HG03108 (cell line): Measurements from ENCODE around the gene NUTM2A.
"Not testable (repeated sequence)": the region's sequence is repeated elsewhere in the genome, so short reads cannot be mapped to it uniquely, and the experiment has no call there.

Experiments used
- ATAC-seq: cut with Tn5 transposase; IDR thresholded peaks from one replicate; pipeline ENCODE4 v1.9.1; 2021; ENCODE audit warnings: moderate library complexity; ENCODE audit not compliant: unreplicated experiment

NUTM2A gene

GRCh38 chr10:87248818-87249353, 23.6 kb downstream of the NUTM2A start:
- ATAC-seq = not testable (repeated sequence)

- not testable (repeated sequence) for ATAC-seq
Observed at GRCh38 chr10:87280749-87281392, 55.6 kb downstream of the NUTM2A start.
